GM11168 (cell line): ENCODE results near the gene KCNN3.

ENCODE experiments used
- in situ Hi-C: fragments of 300-500 bp; cut with MboI; formaldehyde crosslinking; loops from one replicate; pipeline ENCODE4 v1.12.0; 2022; ENCODE audit warnings: low sequenced_read_pairs; ENCODE audit not compliant: unreplicated experiment

Gene KCNN3

DNA sequence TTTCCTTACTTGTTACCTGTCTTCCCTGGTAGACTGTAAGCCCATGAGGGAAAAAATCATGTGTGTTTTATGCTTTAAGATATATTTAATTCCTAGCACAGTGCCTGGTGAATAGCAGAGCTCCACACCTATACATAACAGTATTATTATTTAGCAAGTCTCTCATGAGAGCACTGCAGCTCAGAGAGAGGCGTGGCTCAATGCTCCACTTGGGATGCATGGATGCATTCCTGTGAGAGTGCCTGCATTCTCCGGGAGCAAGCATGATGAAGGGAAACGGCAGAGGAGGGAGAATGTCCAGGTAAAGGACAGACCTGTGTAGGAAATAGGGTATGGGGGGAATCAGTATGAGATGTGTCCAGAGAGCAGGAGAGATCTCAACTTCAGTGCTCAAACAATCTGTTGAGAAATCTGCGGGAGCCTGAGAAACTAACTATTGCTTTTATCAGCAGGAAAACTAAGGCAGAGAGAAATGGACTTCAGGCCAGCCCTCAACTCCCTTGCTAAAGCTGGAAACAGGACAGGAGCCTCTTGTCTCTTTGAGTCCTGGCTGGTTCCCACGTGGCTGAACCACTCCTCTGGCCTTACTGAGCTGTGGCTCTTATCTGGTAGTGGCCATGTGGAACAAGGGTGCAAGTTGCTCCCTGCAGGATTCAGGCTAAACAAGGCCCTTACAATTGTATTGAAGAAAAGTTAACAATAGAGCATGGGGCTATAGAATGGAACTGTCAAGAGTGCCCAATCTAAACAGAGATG is 113.1 kb downstream of the KCNN3 start:
- in situ Hi-C loops: no loop called here

- in situ Hi-C loops: no loop called here
These were observed 114.0 kb downstream of the KCNN3 start for GRCh38 chr1:154755858-154756730.

GRCh38 chr1:154753426-154753825 is 116.7 kb downstream of the KCNN3 start:
- in situ Hi-C loops: no loop called here

DNA sequence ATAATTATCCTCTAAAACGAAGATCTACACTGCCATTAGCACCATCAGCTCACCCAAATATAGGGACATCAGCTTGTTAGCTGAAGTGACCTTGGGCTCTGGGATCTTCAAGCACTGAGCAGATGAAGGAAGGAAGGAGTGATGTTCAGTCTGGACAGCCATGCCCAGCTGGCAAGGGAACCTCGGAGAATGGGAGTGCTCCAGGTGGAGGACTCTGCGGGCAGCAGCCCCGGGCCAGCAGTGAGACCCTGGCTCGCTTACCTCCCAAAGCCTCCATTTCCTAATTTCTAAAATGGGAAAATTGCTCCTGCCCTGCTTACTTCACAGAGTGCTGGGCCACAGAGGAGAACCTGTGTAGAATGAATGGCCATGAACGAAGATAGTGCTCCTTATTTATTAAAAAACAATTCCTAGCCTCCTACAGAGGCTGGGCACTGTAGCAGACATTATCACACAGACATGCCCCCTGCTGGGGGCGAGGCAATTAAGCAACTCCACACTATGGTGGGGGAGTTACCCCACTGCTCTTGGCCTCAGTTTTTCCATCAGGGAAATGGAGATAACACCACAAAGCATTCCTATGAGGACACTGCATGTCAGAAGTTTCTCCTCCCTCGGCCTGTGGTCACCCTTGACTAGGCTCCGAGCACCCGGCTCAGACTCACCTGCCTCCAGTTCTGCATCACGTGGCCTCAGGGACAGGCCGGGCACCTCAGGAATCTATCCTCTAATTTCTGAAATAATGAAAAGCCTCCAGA is 117.6 kb downstream of the KCNN3 start:
- in situ Hi-C loops: no loop called here

GRCh38 chr1:154751690-154752089 is 118.4 kb downstream of the KCNN3 start:
- in situ Hi-C loops: no loop called here

GRCh38 chr1:154750681-154751665 is 119.1 kb downstream of the KCNN3 start:
- in situ Hi-C loops: no loop called here

DNA sequence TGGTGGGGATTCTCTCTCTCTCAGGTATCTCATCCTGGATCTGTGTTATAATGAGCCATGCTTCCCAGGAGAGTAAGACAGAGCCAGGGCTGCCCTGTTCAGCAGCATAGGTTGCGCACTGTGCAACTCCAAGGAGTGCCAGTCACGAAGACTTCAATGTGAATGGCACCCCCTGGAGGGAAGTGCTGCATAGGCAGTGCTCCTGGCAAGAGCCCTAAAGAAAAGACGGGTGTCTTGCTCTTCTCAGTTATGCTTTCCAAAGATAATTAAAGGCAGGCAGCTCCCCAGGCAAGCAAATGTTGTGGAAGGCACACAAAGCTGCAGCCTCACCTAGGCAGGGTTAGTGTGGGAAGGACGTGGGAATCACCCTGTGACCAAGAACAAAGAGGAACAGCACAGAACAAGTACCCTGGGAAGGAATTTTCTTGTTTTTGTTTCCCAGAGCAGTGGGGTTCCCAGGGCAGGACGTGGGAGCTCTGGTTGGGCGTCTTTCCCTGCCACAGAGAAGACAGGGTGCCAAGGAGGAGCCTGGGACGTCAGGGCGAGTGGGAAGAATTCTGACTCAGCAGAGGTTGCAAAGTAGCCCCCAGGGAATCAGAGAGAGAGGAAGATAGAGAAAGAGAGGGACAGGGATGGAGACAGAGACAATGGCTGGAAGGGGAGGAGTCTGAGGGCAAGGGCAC is 120.9 kb downstream of the KCNN3 start:
- in situ Hi-C loops: no loop called here

DNA sequence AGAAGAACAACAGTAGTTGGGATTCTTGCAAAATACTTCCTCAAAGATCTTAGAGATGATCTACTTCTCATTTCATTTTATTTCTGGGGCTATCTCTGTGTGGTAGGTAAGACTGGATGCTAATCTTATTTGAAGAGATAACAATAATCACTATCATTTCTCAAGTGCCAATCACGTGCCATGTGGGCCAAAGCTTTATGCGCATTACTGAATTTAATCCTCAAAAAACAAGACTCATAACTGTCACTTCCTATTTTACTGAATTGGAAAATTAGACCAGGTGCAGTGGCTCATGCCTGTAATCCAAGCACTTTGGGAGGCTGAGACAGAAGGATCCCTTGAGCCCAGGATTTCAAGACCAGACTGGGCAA is 121.7 kb downstream of the KCNN3 start:
- in situ Hi-C loops: no loop called here

DNA sequence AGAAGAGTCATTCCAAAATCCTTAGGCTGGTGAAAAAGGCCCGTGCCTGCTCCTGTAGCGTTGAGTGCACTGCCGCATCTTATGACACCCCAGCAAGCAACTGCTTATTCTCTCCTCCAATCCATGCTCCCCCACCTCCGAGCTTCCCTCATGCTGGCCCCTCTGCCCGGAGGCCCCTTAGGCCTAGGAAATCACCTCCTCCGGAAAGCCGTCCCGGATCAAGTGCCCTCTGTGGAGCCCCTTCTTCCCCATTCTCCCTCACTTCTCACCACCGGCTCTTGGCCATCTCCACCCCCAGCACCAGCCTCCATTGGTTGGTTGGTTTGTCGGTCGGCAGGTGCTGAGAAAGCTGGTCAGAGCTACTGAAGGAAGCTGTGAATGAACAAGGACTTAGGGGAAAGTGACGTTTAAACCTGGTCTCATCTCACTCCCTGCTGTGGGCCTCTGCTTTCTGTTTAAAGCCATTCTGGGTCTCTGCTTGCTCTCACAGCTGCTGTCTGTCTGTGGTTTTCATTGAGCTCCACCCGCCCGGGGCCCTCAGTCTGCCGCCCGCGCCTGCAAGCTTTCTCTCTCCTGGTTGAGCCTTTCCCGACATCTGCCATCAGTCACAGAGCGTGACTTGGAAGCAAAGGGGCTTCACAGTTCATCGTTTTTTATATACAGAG is 122.2 kb downstream of the KCNN3 start:
- in situ Hi-C loops: no loop called here

GRCh38 chr1:154747380-154747739 is 122.7 kb downstream of the KCNN3 start:
- in situ Hi-C loops: no loop called here

- in situ Hi-C loops: no loop called here
These were observed 123.3 kb downstream of the KCNN3 start for GRCh38 chr1:154746622-154747299.

GRCh38 chr1:154745750-154746425 is 124.2 kb downstream of the KCNN3 start:
- in situ Hi-C loops: no loop called here

GRCh38 chr1:154745286-154745731 is 124.8 kb downstream of the KCNN3 start:
- in situ Hi-C loops: no loop called here

DNA sequence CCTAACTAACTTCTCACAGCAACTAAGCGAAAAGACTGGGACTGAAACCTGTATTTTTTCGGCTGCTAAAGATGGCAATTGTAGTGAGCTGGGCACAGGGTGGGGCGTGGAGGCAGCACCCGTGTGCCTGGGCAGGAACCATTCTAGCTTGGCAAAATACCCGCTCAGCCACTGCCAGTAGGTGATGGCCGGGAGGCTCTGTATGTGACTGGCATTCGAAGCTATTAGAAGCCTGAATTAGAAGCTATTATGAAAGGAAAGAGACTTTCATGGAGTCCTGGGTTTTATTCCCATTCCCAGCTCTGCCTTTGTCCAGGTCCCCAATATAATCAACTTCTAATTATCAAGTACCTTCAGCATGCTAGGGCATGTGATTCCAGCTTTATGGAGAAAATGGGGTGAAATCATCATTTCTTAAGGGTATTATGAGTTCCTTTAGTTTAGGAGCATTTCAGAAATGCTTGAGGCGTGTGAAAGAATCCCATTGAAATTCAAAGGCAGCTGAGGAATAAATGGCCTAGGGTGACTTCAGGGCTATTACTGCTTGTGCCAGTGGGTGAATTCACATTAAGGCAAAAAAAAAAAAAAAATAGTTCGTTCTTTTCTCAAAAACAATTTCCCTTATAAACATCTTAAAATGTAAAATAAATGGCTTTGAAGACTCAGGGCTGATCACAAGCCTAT is 125.6 kb downstream of the KCNN3 start:
- in situ Hi-C loops: no loop called here

DNA sequence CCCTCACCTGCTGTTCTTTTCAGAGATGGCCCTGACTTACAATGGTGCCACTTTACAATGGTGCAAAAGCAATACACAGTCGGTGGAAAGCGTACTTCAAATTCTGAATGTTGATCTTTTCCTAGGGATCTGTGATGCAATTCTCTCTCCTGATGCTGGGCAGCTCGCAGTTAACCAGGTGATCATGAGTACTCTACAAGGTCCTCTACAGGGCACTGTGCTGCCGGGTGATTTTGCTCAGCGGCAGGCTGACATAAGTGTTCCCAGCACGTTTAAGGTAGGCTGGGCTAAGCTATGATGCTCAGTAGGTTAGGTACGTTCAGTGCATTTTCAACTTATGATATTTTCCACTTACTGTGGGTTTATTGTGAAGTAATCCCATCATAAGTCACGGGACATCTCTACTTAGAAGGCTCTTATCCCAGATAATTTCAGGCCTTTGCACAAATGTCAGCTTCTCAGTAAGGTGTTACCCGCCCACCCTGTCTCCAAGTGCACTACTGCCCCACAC is 126.5 kb downstream of the KCNN3 start:
- in situ Hi-C loops: no loop called here

DNA sequence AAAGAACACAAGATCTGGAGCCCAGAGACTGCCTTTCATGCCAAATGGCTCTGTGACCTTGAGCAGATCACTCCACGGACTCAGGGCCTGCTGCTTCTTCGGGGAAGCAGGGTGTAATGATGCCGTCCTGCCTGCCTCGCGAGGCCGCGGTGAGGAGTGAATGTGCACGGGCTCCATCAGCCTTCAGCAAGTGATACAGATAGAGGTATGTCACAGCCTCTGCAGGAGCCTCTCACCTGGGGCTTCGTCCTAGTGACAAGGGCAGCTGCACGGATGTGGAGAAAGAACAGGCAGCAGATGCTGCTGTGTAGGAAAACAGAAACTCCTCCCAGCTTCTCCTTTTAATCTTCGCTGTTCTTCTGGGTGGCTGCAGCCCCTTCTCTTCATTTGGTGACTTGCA is 127.5 kb downstream of the KCNN3 start:
- in situ Hi-C loops: no loop called here
